Memory B cell (primary cell): Measurements from ENCODE around the gene ANAPC2.

ENCODE experiments used
- ATAC-seq: fragments of 150-1000 bp; cut with Tn5 transposase; 2 replicates; pipeline ENCODE4 v1.10.0; 2021; ENCODE audit warnings: low read depth, mild to moderate bottlenecking, moderate library complexity
- DNase-seq, 2 donors: peaks; one replicate each; pipeline ENCODE4 v3.0.0; 2022; ENCODE audit warnings: low spot score in 2 of 2
- H3K27ac Mint-ChIP-seq: one replicate; pipeline ENCODE4 v1.8.0; 2022; ENCODE audit warnings: mild to moderate bottlenecking, moderate library complexity, mixed read lengths
- H3K27me3 Mint-ChIP-seq: one replicate; pipeline ENCODE4 v1.8.0; 2022; ENCODE audit warnings: mixed read lengths
- H3K36me3 Mint-ChIP-seq: one replicate; pipeline ENCODE4 v1.8.0; 2022; ENCODE audit warnings: mild to moderate bottlenecking, mixed read lengths
- H3K4me1 Mint-ChIP-seq: one replicate; pipeline ENCODE4 v1.8.0; 2022; ENCODE audit warnings: mixed read lengths
- H3K4me3 Mint-ChIP-seq: one replicate; pipeline ENCODE4 v1.8.0; 2022; ENCODE audit warnings: mild to moderate bottlenecking, moderate library complexity, mixed read lengths
- H3K9me3 Mint-ChIP-seq: one replicate; pipeline ENCODE4 v1.8.0; 2022; ENCODE audit warnings: mixed read lengths

Gene ANAPC2

DNA sequence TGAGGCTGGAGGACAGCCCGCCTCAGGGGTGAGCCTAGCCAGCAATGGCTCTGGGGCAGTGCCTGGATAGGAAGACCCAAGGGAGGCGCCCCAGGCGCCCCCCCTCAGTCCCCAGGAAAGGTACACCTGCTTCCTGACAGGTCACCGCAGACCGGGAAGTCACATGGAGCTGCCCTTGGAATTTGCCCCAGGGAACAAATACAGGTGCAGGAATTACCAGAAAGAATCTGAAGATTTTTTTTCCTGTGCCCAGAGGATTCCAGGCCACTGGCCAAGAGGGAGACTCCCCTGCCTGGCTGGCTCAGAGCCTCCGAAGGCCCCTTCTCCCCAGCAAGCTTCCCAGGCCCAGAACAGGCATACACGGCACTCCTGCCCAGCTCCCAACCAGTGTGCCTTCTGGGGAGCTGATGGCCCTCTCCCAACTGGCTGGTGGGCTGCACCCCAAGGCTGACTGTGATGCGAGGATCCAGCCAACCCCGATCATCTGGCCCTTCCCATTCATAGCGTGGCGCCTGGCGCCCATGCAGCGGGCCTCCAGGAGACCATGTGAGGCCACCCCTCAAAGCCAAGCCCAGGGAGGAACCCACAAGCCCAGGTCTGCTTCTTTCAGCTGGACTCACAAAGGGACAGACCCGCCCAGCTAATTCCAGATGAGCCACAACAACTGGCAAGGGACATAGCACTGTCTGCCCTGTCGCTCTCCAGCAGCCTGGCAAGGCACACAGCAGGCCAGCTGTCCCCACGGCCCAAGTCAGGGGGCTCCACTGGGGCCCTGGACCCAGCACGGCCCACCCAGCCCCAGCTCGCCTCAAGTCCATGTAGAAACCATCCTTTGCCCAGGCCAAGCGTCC is 9.9 kb upstream of the ANAPC2 start:
- no peak for DNase-seq

DNA sequence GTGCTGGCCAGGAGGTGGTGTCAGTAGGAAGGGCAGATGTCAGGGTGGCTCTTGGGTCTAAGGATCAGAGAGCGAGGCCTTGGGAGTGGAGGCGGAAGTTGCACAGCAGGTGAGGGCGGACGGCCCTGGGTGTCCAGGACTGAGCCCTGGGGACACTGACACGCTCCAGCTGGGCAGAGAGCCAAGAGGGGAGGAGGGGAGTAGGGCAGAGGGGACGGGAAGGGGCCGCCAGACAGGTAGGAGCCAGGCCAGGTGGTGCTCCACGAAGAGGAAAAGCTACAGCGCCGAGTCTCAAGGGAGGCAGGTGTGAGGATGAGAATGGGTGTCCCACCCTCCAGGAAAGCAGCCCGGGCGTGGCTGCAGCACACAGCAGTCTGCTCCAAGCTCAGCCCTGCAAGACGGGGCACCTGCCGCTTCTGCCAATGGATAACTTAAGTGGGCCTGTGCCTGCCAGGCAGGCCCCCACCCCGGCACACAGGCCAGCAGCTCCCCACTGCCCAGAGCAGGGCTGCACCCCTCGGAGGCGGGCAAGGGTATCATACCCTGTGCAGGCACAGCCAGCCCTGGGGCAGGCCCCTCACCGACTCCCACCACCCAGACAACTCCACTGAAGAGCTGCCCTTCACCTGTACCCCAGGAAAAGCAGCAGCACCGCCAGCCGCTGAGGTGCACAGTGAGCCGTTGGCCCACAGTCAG is 7.3 kb upstream of the ANAPC2 start:
- H3K27ac Mint-ChIP-seq: no peak overlapping the region
- ATAC-seq (no peak), DNase-seq (no peak)
- no peak overlapping the region for H3K4me3 Mint-ChIP-seq
- peaks cover 9% of the 10 kb centered on the region for H3K4me1 Mint-ChIP-seq
- peaks cover 4% of the 10 kb centered on the region for H3K36me3 Mint-ChIP-seq
- H3K27me3 Mint-ChIP-seq: no peaks in the 10 kb centered on the region
- H3K9me3 Mint-ChIP-seq: no peaks in the 10 kb centered on the region

More for the DNA sequence above, 9.9 kb upstream of the ANAPC2 start:
- H3K4me3 Mint-ChIP-seq: peak overlapping the region; percentile 27
- no peak overlapping the region for H3K27ac Mint-ChIP-seq
- no peaks in the 10 kb centered on the region for H3K36me3 Mint-ChIP-seq
- ATAC-seq: no peak
- peaks cover 17% of the 10 kb centered on the region for H3K4me1 Mint-ChIP-seq
- no peaks in the 10 kb centered on the region for H3K27me3 Mint-ChIP-seq
- no peaks in the 10 kb centered on the region for H3K9me3 Mint-ChIP-seq

DNA sequence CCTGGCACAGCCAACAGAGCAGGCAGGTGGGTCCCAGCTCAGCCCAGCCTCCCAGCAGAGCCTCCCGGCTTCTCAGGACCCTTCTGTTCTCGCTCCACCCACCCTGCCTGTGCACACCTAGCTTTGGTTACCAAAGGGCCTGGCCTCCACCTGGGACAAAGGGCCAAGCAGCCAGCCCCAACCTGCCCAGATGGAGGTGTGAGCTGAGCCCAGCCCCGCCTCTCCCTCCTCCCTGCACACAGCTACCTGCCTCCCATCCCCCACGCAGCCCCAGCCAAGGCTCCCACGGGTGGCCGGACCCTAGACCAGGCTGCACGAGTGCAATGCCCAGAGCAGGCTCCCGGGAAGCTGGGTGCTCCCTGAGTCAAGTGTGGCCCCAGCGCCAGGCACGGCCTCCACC is 6.5 kb upstream of the ANAPC2 start:
- Mint-ChIP-seq H3K4me3 (no peak overlapping the region), H3K9me3 (no peaks in the 10 kb centered on the region), H3K36me3 (peaks cover 4% of the 10 kb centered on the region), H3K4me1 (peaks cover 9% of the 10 kb centered on the region), H3K27ac (no peak overlapping the region), H3K27me3 (no peaks in the 10 kb centered on the region)
- ATAC-seq (no peak), DNase-seq (no peak)

DNA sequence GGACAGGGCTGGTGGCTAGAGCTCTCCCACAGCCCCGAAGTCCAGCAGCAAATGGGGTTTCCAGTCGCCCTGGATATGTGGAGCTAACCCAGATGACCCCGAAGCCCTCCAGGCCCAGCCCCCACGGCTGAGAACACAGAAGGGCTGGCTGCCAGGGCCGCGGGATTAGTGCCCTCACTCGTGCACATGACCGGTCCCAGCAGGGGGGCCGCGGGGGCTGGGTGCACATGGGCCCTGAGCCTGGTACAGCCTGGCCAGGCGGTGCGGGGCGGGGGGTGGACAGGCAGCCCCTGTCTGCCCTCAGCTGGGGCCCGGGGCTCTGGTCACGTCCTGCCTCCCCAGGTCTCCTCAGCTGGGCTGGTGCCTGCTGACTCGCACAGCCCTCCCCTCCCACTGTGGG is 6.0 kb upstream of the ANAPC2 start:
- H3K4me3 Mint-ChIP-seq: no peak overlapping the region
- H3K4me1 Mint-ChIP-seq: peaks cover 9% of the 10 kb centered on the region
- H3K36me3 Mint-ChIP-seq: peaks cover 4% of the 10 kb centered on the region
- ATAC-seq: no peak
- H3K27ac Mint-ChIP-seq: no peak overlapping the region
- no peak for DNase-seq
- H3K27me3 Mint-ChIP-seq: no peaks in the 10 kb centered on the region
- H3K9me3 Mint-ChIP-seq: no peaks in the 10 kb centered on the region

DNA sequence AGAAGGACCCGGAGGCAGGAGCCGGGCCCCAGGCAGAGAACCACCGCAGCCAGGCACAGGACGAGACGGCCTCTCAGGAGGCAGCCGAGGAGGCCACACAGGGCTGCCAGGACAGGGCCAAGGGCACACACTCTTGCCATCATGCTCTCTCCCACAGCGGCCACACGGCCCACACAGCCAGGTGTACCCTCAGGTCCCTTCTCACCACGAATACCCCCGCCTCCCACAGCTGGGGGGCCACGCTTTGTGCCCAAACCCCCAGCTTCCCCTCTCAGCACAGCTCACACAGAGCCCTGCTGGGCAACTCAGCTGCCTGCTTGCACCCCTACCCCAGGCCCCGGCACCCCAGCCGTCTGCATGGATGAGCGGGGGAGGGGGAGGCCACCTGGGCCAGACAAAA is 5.4 kb upstream of the ANAPC2 start:
- Mint-ChIP-seq H3K27ac (no peak overlapping the region), H3K36me3 (peaks cover 4% of the 10 kb centered on the region)
- ATAC-seq: no peak

DNA sequence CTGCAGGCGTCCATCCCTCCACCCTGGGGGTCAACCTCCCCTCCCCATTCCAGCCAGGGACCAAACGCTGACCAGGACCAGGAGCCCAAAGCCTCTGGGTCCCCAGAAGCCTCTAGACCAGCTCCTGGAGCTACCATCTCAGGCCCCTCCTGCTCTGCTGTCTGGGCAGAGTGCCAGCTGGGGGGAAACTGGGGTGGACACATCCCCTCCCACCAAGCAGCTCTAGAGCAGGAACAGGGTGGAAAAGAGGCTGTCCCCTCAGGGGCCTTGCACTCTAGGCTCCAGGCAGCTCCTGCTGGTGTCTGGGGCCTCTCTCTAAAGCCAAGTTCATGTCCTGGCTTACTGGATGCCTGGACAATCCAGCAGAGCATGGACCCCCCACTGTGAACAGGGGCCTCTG is 4.5 kb upstream of the ANAPC2 start:
- peaks cover 4% of the 10 kb centered on the region for H3K36me3 Mint-ChIP-seq
- H3K27ac Mint-ChIP-seq: no peak overlapping the region
- peaks cover 11% of the 10 kb centered on the region for H3K4me1 Mint-ChIP-seq
- no peak for ATAC-seq
- no peaks in the 10 kb centered on the region for H3K9me3 Mint-ChIP-seq
- no peak for DNase-seq
- H3K4me3 Mint-ChIP-seq: no peak overlapping the region
- H3K27me3 Mint-ChIP-seq: no peaks in the 10 kb centered on the region

More for the DNA sequence above, 5.4 kb upstream of the ANAPC2 start:
- no peak for DNase-seq
- no peaks in the 10 kb centered on the region for H3K27me3 Mint-ChIP-seq
- peaks cover 13% of the 10 kb centered on the region for H3K4me1 Mint-ChIP-seq
- H3K9me3 Mint-ChIP-seq: no peaks in the 10 kb centered on the region
- H3K4me3 Mint-ChIP-seq: no peak overlapping the region

DNA sequence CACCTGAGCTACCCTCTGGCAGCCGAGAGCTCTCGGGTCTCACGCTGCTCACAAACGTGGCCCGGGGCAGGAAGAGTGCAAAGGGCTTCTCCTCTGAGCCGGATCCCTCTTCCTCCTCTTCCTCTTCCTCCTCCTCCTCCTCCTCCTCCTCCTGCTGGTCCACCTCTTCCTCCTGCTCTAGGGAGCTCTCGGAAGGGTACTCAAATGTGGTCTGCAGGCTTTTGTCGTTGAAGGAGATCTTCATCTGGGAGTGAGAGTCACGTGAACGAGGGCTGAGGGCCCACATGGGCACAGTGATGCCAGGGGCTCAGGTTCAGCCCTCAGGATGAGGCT is 4.1 kb upstream of the ANAPC2 start:
- no peak for DNase-seq
- Mint-ChIP-seq H3K27ac (no peak overlapping the region), H3K36me3 (peaks cover 4% of the 10 kb centered on the region), H3K27me3 (no peaks in the 10 kb centered on the region), H3K9me3 (no peaks in the 10 kb centered on the region), H3K4me3 (no peak overlapping the region), H3K4me1 (peaks cover 12% of the 10 kb centered on the region)
- no peak for ATAC-seq

DNA sequence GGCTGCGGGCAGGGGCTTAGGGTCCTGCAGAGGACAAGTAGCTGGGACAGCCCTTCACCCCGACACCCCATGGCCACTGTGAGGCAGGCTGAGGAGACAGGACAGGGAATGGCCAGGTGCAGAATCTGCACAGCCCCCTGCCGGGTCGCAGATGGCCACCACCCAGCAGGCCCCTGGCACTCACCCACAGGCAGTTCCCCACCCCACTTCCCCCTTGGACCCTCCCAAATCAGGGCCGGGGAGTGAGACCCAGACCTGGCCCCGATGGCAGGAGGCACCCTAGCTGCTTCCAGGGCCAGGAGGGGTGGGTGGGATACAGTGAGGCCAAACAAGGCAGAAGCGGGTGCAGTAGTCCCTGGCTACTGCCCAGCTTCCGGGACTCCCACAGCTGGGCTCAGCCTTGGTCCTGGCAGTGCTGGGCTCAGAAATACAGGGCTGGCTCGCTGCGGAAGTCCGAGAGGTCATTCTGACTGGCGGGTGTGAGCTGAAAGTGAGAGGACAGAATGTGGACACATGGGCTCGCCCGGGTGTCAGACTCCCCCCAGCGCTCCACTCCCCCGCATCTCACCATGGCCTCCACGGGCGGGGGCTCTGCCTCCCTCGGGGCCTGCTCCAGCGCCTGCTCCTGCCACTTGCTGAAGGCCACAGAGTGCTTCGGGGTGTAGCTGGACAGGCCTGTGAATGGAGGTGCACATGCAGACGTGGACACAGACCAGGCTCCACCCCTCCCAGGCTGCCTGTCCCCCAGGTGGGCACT is 3.5 kb upstream of the ANAPC2 start:
- H3K9me3 Mint-ChIP-seq: no peaks in the 10 kb centered on the region
- no peak overlapping the region for H3K27ac Mint-ChIP-seq
- no peaks in the 10 kb centered on the region for H3K27me3 Mint-ChIP-seq
- H3K4me3 Mint-ChIP-seq: no peak overlapping the region
- DNase-seq (no peak), ATAC-seq (no peak)
- H3K36me3 Mint-ChIP-seq: peaks cover 4% of the 10 kb centered on the region
- peaks cover 14% of the 10 kb centered on the region for H3K4me1 Mint-ChIP-seq

DNA sequence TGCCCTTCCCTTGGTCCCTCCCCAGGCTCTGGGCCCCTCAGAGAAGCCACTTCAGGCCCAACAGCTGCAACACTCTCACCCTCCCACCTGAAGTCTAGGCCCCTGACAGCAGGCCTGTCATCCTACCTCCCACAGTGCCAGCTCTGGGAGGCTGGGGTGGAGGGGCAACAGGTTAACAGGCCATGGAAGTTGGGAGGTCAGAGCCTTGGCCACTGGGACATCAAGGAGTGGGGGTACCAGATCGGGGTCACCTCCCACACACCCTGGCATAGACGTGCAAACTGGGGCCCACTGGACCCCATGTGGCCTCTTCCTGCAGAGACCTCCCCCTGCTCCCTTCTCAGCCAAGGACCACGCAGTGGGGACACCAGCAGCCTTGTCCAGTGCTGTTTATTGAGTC is 2.9 kb upstream of the ANAPC2 start:
- H3K4me3 Mint-ChIP-seq: peak overlapping the region; percentile 47
- H3K4me1 Mint-ChIP-seq: peaks cover 16% of the 10 kb centered on the region
- H3K36me3 Mint-ChIP-seq: peaks cover 4% of the 10 kb centered on the region
- no peaks in the 10 kb centered on the region for H3K9me3 Mint-ChIP-seq
- no peak overlapping the region for H3K27ac Mint-ChIP-seq
- ATAC-seq (no peak), DNase-seq (no peak)
- no peaks in the 10 kb centered on the region for H3K27me3 Mint-ChIP-seq

DNA sequence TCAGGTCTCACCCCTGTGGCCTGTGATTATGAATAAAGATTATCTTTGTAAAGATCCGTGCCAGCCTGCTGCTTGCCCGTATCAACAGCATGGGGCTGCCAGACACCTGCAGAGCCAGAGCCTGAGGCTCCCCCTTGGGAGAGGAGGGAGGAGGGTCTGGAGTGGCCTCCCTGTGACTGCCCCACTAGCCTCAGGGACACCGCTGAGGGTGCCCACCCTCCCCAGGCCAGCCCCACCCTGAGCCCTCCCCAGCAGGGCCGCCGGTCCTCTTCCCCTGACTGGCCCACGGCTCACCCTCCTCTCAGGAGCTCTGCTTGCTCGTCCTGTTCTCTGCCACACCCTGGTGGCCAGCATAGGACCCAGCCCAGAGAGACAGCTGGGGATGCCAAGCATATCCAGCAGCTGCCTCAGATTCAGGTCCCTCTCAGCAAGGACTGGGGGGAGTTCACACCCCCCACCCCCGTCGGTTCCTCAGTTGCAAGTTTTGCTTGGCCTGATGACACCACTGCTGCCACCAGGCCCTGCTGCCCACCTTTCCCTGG is 2.0 kb upstream of the ANAPC2 start:
- peak overlapping the region; percentile 82 for H3K27ac Mint-ChIP-seq
- ATAC-seq: no peak
- H3K36me3 Mint-ChIP-seq: peaks cover 4% of the 10 kb centered on the region

DNA sequence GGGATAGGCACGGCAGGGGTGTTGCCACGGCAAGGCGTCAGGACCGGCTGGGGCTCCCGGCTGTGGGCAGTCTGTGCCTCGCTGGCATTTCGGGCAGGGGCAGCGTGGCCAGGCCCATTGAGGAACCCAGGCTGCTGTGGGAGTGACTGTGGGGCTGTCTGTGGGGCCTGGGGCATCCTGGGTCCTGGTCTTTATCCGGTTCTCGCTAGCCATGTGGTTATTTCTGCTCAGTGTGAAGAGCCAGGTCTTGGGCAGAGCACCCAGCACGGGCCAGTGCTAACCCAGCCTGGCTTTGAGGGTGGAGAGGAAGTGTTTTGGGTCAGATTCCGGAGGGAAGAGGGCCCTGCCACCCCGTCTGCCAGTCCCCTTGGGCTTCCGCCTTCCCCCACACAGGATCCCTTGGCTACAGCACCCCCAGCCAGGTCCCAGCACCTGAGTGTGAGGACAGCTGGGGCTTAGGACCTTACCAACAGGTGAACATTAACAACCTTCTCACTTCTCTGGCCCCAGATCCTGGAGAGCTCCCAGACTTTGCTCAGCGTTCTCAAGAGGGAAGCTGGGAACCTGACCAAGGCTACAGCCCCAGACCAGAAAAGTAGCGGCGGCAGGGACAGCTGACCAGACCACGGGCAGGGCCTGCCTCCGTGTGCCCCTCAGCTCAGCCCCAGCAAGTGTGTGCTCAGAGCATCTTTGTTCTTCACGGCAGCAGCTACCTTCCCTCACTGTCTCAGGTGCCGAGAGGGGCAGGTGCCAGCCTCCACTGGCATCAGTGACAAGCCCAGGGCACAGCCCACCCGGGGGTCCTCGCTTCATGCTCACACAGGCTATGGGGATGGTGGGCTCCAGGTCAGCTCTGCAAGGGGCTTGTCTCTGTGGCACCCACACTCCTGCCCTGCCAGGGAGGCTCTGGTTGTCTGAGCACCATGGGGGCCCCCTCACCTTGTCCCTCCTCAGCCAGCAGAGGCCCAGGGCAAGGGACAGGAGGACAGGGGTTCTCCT is 1.2 kb upstream of the ANAPC2 start:
- peak overlapping the region; percentile 89 for H3K4me3 Mint-ChIP-seq
- peaks cover 14% of the 10 kb centered on the region for H3K4me1 Mint-ChIP-seq
- H3K27ac Mint-ChIP-seq: peak overlapping the region; percentile 98
- ATAC-seq (no peak), DNase-seq (no peak)
- no peaks in the 10 kb centered on the region for H3K9me3 Mint-ChIP-seq
- peaks cover 6% of the 10 kb centered on the region for H3K36me3 Mint-ChIP-seq
- no peaks in the 10 kb centered on the region for H3K27me3 Mint-ChIP-seq

More for the DNA sequence above, 2.0 kb upstream of the ANAPC2 start:
- H3K27me3 Mint-ChIP-seq: no peaks in the 10 kb centered on the region
- peaks cover 16% of the 10 kb centered on the region for H3K4me1 Mint-ChIP-seq
- H3K4me3 Mint-ChIP-seq: peak overlapping the region; percentile 47
- no peaks in the 10 kb centered on the region for H3K9me3 Mint-ChIP-seq
- no peak for DNase-seq

DNA sequence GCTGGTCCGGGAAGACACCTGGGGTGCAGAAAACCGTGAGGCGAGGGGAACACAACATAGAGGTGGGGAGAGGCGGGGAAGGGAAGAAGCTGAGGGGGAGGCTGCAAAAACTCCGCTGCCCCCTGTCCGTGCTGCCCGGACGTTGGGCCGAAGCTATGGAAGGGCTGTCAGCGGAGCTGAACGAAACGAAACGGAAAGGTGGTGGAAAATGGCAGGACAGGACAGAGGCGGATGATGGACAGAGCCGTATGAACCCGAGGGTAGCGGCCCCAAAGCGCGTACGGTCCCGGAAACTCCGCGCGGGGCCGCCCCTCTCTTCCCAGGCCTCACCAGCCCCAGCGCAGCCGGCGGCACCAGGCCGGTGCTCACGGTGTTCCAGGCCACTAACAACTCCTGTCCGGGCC is 272 bp downstream of the ANAPC2 start:
- peaks cover 17% of the 10 kb centered on the region for H3K36me3 Mint-ChIP-seq
- H3K4me3 Mint-ChIP-seq: peak overlapping the region; percentile 95
- H3K4me1 Mint-ChIP-seq: peaks cover 20% of the 10 kb centered on the region
- no peaks in the 10 kb centered on the region for H3K27me3 Mint-ChIP-seq
- DNase-seq (no peak), ATAC-seq (peak; percentile 9)
- no peaks in the 10 kb centered on the region for H3K9me3 Mint-ChIP-seq
- H3K27ac Mint-ChIP-seq: peak overlapping the region; percentile 98

DNA sequence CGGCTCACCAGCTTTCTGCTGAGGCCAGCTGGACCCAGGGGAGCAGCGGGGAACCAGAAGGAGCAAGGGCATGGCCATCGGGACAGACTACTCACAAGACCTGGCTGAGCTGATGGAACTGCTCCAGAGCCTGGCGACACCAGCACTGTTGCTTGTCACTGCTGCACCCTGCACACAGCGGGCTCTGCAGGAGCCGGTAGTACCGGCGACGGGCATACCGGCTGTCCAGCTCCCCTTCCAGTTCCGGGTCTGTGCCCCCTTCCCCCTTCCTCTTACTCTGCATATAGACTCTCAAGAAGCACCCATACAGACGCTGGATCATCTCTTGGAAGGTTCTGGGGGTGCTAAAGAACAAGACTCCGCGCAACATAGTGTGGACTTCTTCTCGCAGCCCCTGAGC is 974 bp downstream of the ANAPC2 start:
- peaks cover 17% of the 10 kb centered on the region for H3K36me3 Mint-ChIP-seq
- peak overlapping the region; percentile 98 for H3K27ac Mint-ChIP-seq
- peak overlapping the region; percentile 95 for H3K4me3 Mint-ChIP-seq
- H3K9me3 Mint-ChIP-seq: no peaks in the 10 kb centered on the region
- ATAC-seq (no peak), DNase-seq (no peak)
- H3K27me3 Mint-ChIP-seq: no peaks in the 10 kb centered on the region
- H3K4me1 Mint-ChIP-seq: peaks cover 20% of the 10 kb centered on the region
